GDM1 (cell line): ENCODE results near the gene HNRNPK.
A peak's percentile ranks its signal among the peaks of the same experiment; 100 is the strongest.
"Not testable (repeated sequence)": the region's sequence is repeated elsewhere in the genome, so short reads cannot be mapped to it uniquely, and the experiment has no call there.

Experiments
- DNase-seq: peaks from one replicate; lab custom pipeline; 2025; lab: John Stamatoyannopoulos, UW

Gene HNRNPK

GRCh38 chr9:83976372-83976771 lies 3.6 kb downstream of the HNRNPK start:
- no peak for DNase-seq

DNA sequence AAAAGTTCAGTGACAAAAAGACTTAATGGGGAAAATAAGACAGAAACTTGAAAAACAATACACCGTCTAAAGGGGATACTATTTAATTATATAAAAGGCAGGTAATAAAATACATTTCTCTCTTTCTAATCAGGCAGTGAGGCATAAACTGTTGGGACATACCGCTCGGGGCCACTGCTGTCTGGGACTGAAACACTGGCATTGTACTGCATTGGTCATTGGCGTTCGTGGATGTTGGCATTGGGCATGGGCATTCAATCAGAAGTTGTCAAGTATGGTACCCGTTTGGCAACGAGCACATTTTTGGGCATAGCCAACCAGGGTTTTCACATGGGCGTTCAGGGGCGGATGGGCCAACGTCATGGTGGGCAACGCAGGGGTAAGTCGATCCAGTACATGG lies 4.7 kb downstream of the HNRNPK start:
- DNase-seq: no peak

DNA sequence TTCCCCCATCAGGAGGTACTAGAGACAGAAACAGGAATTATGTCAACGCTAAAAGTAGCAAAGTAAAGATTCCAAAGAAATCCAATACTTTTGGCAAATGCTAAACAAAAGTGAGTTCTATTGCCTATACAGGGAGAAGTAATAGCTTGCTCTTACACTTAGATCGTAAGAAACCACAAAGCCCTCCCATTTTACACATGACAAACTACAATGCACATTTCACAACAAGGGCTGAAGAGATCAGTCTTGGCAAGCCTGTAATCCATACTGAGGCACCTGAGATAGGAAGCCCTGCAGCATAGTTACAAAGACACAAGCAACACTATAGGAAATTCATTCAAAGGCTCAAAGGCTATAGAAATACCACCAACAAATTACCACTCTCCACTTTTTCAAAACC lies 7.7 kb downstream of the HNRNPK start:
- DNase-seq: no peak

GRCh38 chr9:83971485-83971884 lies 8.5 kb downstream of the HNRNPK start:
- DNase-seq: no peak

DNA sequence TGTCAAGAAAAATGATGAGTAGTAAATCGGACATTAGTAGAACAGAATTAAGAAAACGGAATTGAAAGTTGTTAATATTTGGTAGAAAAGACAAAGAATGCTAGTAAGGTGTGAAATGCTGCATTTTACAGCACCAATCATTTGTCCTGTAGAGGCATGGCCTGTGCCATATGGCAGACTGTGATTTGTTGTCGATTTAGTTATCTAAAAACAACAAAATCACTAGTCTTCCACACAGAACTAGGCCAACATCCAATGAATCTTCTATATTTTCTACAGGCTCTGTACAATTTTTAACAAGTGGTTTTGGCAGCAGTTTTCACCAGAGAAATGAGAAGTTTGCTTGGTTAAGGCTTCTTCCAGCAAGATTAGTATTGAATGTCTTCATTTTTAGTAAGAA lies 10.4 kb downstream of the HNRNPK start:
- DNase-seq: no peak

DNA sequence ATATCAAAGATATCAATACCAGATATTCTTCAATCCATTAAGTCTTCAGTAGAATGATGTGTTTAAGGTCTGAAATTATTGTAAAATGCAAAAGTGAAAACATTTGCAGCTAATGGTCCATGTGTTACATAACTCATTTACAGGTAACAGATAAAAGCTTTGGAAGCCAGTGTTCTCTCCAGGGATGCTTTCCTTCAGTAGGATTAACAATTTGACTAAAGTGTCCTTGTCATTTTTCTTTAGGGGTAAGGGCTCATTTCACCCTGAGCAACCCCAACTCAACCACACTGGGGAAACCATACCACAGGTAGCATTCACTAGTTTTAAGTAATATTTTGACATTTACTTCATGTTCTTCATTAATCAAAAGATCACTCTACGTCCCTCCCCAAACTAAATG lies 12.9 kb downstream of the HNRNPK start:
- no peak for DNase-seq

DNA sequence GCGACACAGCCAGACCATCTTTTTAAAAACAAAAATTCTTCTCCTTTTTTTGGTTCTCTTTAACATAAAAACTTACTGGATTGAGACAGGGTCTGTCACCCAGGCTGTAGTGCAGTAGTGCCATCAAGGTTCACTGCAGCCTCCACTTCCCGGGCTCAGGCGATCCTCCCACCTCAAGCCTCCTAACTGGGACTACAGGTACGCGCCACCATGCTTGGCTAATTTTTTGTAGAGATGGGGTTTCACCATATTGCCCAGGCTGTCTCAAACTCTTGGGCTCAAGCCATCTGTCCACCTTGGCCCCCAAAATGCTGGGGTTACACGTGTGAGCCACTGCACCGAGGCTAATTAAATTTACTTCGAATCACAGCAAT lies 13.8 kb downstream of the HNRNPK start:
- no peak for DNase-seq

DNA sequence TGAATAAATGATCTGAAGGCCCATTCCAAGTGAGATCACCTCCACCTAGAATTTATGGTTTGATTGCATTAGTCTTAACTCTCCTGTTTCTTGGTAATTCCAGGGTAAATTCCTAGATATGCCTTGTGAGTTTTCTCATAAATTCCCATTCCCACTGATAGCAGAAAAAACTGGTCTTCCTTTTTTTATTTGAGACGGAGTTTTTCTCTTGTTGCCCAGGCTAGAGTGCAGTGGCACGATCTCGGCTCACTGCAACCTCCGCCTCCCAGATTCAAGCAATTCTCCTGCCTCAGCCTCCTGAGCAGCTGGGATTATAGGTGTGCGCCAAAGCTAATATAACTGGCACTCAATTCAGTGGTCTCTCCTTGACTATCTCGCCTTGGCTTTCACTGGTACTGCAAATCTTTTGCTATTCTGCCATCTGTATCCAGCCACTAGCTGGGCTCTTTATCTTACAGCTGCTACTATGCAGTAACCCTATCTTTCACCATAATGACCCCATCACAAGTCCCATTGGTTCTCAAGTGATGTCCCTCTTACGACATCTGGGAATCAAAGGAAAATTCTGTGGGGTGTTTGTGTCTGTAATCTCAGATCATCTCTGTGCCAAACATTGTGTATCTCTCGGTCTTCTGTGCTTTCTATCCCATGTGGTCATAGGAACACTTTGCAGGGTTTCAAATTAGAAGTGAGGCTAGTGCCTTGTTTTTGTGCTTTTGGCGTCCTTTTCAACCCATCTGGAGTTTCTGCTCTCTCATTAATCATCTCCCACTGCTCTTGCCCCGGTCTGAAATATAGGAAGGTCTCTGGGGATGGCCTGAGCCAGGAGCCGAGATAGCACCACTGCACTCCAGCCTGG lies 14.4 kb downstream of the HNRNPK start:
- no peak for DNase-seq

GRCh38 chr9:83964973-83965349 lies 15.1 kb downstream of the HNRNPK start:
- DNase-seq: no peak

GRCh38 chr9:83962165-83962564 lies 17.9 kb downstream of the HNRNPK start:
- no peak for DNase-seq

DNA sequence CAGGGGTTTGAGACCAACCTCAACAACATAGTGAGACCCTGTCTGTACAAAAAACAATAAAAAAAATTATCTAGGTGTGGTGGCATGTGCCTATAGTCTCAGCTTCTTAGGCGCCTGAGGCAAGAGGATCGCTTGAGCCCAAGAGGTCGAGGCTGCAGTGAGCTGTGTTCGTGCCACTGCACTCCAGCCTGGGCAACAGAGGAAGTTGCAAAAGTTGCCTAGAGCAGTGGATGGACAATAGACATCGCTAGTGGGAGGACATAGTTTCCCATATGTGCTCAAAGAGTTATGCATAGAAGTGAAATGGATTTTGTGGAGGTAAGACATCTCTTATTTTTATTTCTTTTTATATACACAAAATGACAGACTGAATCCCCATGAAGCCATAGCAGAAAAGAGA lies 19.0 kb downstream of the HNRNPK start:
- DNase-seq: no peak

DNA sequence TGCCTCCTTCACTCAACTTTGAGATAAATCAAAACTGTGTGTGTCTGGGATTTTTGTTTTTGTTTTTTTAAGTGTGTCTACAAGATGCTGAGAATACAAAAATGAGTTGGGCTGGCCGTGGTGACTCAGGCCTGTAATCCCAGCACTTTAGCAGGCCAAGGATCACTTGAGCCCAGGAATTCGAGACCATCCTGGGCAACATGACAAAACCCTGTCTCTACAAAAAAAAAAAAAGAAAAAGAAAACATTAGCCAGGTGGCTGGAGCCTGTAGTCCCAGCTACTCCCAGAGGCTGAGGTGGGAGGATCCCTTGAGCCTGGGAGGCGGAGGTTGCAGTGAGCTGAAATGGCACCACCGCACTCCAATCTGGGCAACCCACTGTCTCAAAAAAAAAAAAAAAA lies 21.0 kb downstream of the HNRNPK start:
- no peak for DNase-seq

DNA sequence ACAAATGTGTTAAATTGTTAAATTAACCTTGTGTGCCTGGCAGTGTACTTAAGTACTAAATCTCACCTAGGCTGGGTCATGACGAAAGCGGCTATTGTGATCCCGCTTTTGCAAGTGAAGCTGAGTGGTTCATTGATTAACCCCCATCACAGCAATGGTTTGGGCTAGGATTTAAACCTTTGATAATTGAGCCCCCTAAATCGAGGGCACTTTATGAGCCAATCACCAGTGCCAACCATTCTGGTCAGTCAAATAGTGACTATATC lies 22.8 kb downstream of the HNRNPK start:
- DNase-seq: no peak

DNA sequence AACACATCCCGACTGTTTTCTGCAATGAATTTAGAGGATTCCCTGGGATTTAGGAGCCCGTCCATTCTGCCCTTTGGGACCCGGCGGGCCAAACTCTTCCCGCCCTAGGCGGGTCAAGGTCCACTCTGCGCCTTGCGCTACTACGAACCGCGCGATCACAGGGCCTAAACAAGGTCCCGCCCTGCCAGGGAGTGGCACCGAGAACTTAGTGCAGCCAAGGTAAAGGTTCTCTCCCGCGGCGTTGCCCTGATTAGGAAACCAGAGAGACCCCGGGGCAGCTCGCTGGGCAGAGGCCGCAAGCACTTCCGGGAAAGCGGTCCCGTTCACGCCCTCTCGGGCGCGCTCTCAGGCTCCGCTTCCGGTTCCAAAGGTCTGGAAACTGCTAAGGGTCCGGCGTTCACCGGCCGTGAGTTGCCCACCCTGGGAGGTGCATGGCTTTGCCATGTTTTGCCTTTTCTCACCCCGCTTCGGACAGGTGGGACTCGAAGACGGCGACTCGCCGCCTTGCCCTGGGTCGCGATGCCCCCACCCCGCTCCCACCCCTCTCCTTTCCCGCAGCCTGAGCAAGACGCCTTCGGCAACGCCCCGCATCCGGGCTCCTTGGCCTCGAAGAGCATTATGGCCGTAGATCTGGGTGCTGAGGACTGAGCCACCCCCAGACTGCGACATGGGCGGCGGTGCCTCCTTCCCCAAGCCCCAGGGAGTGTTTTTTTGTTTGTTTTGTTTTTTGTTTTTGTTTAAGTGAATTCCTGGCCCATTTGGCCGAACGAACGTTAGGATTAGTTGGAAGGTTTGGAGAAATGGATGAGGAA lies 23.4 kb downstream of the HNRNPK start:
- no peak for DNase-seq

DNA sequence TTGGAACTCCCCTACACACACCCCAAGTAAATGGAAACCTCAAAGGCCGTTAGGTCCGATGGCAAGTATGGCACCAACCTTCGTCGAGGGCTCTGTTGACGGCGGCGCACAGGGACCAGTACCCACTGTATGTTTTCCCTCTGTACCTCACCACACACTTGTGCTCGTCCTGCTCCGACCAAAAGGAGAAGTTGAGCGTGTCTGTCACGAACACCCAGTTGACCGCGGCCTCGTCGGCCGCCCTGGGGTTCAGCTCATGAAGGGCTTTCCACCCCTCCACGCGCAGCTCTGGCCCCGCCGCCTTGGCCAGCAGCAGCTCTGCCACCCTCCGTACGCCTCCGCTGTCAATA lies 24.0 kb downstream of the HNRNPK start:
- no peak for DNase-seq

GRCh38 chr9:83948096-83948495 lies 31.9 kb downstream of the HNRNPK start:
- DNase-seq: not testable (repeated sequence)

DNA sequence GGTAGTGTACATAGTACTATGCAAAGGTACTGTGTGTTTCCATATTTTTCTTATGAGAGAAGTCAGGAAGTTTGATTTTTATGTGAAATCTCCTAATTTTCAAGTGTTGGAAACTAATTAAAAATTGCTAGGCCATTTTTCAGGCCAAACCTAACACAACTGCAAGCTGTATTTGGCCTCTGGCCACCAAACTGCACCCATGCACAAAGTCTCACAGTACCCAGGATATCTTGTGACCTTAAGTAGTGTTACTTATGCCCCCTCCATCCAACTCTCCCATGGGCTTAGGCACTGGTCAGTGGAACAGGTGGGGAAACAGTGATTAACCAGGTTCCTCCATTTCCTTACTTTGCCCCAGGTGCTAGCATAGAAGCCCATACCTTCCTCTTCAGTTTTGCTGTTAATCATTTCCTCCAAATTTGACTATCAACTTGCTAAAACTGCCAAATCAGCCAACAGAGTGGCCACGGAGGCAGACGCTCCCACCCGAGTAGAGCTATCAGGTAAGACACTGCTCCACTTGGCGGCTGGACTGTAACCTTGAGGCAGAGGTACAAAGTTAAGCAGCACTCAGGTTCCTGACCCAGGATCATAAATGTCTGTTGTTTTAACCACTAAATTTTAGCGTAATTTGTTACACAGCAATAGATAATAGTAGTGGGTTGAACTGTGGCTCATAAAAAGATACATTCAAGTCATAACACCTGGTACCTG lies 39.3 kb downstream of the HNRNPK start:
- no peak for DNase-seq

DNA sequence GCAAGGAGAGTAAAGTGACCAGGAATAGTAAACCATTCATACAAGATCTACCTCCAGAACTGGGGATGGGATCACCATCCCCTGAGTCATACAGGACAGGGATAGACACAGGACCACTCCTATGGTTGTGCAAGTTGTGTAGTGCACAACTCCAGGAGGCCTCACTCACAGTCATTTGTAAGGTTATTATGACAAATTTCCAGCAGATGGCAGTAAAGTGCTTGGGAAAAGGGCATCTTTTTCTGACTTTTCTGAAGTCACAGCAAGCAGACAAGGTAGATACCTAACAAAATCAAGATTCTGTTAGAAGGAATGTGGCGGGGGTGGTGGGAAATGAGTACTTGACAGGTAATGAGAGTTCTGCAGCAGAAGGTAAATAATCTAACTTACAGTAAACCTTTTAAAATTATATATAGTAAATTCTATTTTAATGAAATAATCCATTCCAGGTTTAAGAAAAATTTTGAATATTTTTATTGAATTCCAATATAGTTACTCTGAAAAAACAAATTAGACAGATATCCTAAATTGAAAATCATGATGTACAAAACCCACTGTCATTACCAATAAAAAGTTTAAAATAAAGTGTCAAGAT lies 42.1 kb downstream of the HNRNPK start:
- peak; percentile 35 for DNase-seq

DNA sequence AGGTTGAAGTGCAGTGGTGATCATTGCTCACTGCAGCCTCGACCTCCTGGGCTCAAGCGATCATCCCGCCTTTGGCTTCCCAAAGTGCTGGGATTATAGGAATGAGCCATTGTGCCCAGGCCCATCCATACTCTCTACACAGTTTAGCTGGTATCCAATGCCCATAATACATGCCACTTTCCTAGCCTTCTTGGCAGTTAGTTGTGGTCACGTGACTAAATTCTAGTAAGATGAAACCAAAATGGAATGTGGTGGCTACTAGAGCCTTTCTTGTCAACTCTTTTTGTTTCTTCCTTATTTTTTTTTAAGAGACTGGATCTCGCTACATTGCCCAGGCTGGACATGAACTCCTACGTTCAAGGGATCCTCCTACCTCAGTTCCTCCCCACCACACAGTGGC lies 43.5 kb downstream of the HNRNPK start:
- no peak for DNase-seq

- no peak for DNase-seq
Measured at GRCh38 chr9:83935276-83935935, 44.6 kb downstream of the HNRNPK start.

DNA sequence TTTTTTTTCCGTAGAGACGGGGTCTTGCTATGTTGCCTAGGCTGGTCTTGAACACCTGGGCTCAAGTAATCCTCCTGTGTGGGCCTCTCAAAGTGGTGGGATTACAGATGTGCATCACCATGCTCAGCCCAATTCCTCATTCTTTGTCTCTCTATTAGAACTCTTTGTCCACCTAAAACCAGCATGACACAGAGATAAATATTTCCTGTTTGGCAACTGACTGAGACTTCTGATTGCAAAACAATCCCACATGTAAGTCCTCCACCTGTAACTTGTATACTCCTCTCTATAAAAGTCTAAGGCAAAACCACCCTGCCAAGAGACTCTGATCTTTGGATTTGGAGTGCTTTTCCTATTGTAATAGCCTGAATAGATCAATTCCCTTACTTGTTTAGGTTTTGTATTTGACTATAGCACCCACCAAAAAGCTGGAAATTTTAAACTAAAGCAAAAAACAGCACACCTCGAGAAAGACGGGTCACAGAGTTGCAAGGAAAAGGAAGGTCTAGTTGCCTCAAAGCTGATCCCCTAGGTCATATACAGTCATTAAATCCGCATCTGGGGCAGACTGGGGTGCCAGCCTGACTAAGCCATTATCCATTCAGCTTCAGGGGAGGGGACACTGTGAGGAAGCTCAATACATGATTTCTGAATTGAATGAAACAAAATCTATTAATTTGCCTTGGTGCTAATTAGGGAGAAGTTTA lies 45.3 kb downstream of the HNRNPK start:
- no peak for DNase-seq

DNA sequence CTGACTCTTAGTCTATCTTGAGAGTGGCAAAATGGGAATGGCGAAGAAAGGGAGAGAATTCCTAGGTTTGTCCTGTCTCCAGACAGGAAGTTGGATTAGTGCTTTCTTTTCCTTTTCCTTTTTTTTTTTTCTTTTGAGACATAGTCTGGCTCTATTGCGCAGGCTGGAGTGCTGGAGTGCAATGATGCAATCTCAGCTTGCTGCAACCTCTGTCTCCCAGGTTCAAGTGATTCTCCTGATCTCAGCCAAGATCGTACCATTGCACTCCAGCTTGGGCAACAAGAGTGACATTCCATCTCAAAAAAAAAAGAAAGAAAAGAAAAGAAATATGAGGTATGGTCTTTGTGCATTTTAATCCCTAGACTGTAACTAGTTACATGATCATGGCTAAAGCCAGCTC lies 46.2 kb downstream of the HNRNPK start:
- DNase-seq: no peak
